Measurements from ENCODE around the gene CELSR1. TPM values are rescaled to one million over a fixed set of nuclear protein-coding genes. Genes with fewer than 3 reads are reported as not detected.

The CELSR1 gene
- total and polyA plus RNA-seq, 2 donors (not counting 1 experiment from before 2014, with no cell fraction given) = 0.07 to 1.8 TPM

- Histone ChIP-seq H3K9me3 (ENCODE audit: control insufficient read depth, insufficient read depth, low read depth, low read length) (no peaks in the 10 kb centered on the region), H2AFZ (ENCODE audit: low read length) (no peak overlapping the region), H3K27ac (ENCODE audit: insufficient read depth, low read length) (no peak overlapping the region), H3K4me1 (ENCODE audit: control insufficient read depth, extremely low read depth, insufficient read depth, low read length) (no peaks in the 10 kb centered on the region), H3K4me3 (replicated peaks in 1 of 4; ENCODE audit: control extremely low read depth in 1 of 4, insufficient read depth in 1 of 4, low read depth in 3 of 4, low read length in 4 of 4) (no peak overlapping the region), H4K20me1 (ENCODE audit: control insufficient read depth, extremely low read depth, insufficient read depth, low read length) (no peaks in the 10 kb centered on the region), H3K36me3 (ENCODE audit: control insufficient read depth, insufficient read depth, low read length) (no peaks in the 10 kb centered on the region), H3K4me2 (ENCODE audit: extremely low read depth, insufficient read depth, low read length) (no peak overlapping the region), H3K79me2 (ENCODE audit: control insufficient read depth, insufficient read depth, low read length) (no peaks in the 10 kb centered on the region), H3K9ac (ENCODE audit: insufficient read depth, low read length) (no peak overlapping the region), H3K27me3 (ENCODE audit: control insufficient read depth, insufficient read depth, low read length) (peaks cover 5% of the 10 kb centered on the region)
- no peak for DNase-seq (ENCODE audit: low read depth in 2 of 2)
- TF ChIP-seq CTCF (conservative IDR thresholded peaks at IDR 0.05 in 1 of 2, IDR thresholded peaks at IDR 0.05 in 1 of 2; ENCODE audit: low read depth in 1 of 2, low read length in 2 of 2) (no peak), EZH2 (IDR thresholded peaks at IDR 0.05; ENCODE audit: low read length, missing control alignments) (no peak)
These were observed 23.4 kb upstream of the CELSR1 start for GRCh38 chr22:46560696-46561295.

- no peak for DNase-seq (ENCODE audit: low read depth in 2 of 2)
- Histone ChIP-seq H3K36me3 (ENCODE audit: control insufficient read depth, insufficient read depth, low read length) (no peaks in the 10 kb centered on the region), H3K4me3 (replicated peaks in 1 of 4; ENCODE audit: control extremely low read depth in 1 of 4, insufficient read depth in 1 of 4, low read depth in 3 of 4, low read length in 4 of 4) (no peak overlapping the region), H4K20me1 (ENCODE audit: control insufficient read depth, extremely low read depth, insufficient read depth, low read length) (no peaks in the 10 kb centered on the region), H2AFZ (ENCODE audit: low read length) (no peak overlapping the region), H3K9me3 (ENCODE audit: control insufficient read depth, insufficient read depth, low read depth, low read length) (no peaks in the 10 kb centered on the region), H3K4me2 (ENCODE audit: extremely low read depth, insufficient read depth, low read length) (no peak overlapping the region), H3K27me3 (ENCODE audit: control insufficient read depth, insufficient read depth, low read length) (peaks cover 5% of the 10 kb centered on the region), H3K4me1 (ENCODE audit: control insufficient read depth, extremely low read depth, insufficient read depth, low read length) (no peaks in the 10 kb centered on the region), H3K79me2 (ENCODE audit: control insufficient read depth, insufficient read depth, low read length) (no peaks in the 10 kb centered on the region), H3K9ac (ENCODE audit: insufficient read depth, low read length) (no peak overlapping the region), H3K27ac (ENCODE audit: insufficient read depth, low read length) (no peak overlapping the region)
- TF ChIP-seq CTCF (conservative IDR thresholded peaks at IDR 0.05 in 1 of 2, IDR thresholded peaks at IDR 0.05 in 1 of 2; ENCODE audit: low read depth in 1 of 2, low read length in 2 of 2) (no peak), EZH2 (IDR thresholded peaks at IDR 0.05; ENCODE audit: low read length, missing control alignments) (no peak)
These were observed 20.5 kb upstream of the CELSR1 start for GRCh38 chr22:46557736-46558480.

- Histone ChIP-seq H3K4me2 (ENCODE audit: extremely low read depth, insufficient read depth, low read length) (no peak overlapping the region), H3K79me2 (ENCODE audit: control insufficient read depth, insufficient read depth, low read length) (no peaks in the 10 kb centered on the region), H3K27me3 (ENCODE audit: control insufficient read depth, insufficient read depth, low read length) (peaks cover 5% of the 10 kb centered on the region), H4K20me1 (ENCODE audit: control insufficient read depth, extremely low read depth, insufficient read depth, low read length) (no peaks in the 10 kb centered on the region), H3K36me3 (ENCODE audit: control insufficient read depth, insufficient read depth, low read length) (no peaks in the 10 kb centered on the region), H3K27ac (ENCODE audit: insufficient read depth, low read length) (no peak overlapping the region), H3K4me3 (replicated peaks in 1 of 4; ENCODE audit: control extremely low read depth in 1 of 4, insufficient read depth in 1 of 4, low read depth in 3 of 4, low read length in 4 of 4) (no peak overlapping the region), H3K4me1 (ENCODE audit: control insufficient read depth, extremely low read depth, insufficient read depth, low read length) (no peaks in the 10 kb centered on the region), H3K9me3 (ENCODE audit: control insufficient read depth, insufficient read depth, low read depth, low read length) (no peaks in the 10 kb centered on the region), H3K9ac (ENCODE audit: insufficient read depth, low read length) (no peak overlapping the region), H2AFZ (ENCODE audit: low read length) (no peak overlapping the region)
- no peak for DNase-seq (ENCODE audit: low read depth in 2 of 2)
- TF ChIP-seq EZH2 (IDR thresholded peaks at IDR 0.05; ENCODE audit: low read length, missing control alignments) (no peak), CTCF (conservative IDR thresholded peaks at IDR 0.05 in 1 of 2, IDR thresholded peaks at IDR 0.05 in 1 of 2; ENCODE audit: low read depth in 1 of 2, low read length in 2 of 2) (no peak)
These were observed 19.4 kb upstream of the CELSR1 start for GRCh38 chr22:46556775-46557174.
